HG03139 (cell line): ENCODE data around the gene FAM187B.

Source experiments
- ATAC-seq: cut with Tn5 transposase; IDR thresholded peaks from one replicate; pipeline ENCODE4 v1.9.1; 2021; ENCODE audit not compliant: unreplicated experiment

FAM187B gene

DNA sequence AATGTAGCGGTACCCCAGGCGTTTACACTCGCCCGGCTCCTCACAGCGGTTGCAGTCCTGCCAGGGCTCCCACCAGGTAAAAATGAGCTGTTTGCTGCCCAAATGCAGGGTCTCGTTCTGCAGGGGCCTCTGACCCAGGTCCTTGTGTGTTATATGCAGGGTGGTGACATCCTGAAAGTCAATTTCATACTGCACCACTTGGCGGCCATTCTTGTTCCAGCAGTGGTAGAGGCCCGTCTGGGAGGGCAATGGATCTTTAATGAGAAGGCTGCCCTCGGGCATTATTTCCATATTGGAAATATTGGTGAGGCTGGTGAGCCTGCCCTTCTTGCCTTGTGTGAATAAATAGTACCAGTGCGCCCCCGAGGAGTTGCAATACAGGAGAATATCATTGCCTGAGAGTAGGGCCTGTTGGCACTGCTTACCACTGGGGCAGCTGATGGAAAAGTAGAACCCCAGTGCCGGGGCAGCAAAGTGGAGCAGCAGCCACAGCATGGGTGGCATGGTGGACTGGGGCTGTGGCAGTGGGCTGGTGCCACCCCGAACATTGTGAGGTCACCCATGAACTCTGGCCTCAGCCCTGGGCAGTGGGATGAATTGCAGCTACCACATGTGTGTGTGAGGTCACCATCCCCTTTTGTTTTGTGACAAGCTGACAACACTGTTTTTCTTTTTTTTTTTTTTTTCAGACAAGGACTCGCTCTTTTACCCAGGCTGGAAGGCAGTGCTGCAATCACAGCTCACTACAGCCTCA, at the start of gene FAM187B:
TSS of gene FAM187B (minus strand) at position 563 of the 754 bp plus-strand sequence. CDS start at position 504, 59 bp downstream.
- no peak for ATAC-seq

DNA sequence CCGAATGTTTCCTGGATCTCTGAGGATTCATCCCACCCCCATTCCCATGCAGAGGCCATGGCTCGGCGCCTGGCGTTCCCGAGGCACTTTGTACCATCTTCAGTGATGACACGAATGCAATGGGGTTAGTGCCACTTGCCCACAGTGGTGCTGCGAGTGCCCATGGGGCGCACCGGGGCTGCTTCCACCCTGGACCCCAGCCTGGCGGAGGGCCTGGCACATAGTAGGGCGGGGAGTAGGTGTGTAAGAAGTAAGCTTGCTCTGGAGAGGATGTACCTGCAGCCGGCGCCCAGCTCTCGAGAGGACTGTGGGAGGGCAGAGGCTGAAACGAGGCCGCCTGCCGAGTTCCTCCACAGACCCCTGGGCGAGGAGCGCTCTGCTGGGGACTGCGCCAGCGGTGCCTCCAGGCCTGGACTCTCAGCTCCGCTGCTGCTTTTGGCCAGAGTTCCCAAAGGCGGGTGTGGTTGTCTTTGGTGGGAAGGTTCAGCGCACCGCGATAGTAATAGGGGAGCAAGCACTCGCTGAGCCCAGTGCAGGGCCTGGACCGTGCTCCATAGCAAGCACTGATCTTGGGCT, 48.3 kb upstream of the FAM187B start:
- ATAC-seq: no peak

- no peak for ATAC-seq
Measured at GRCh38 chr19:35274323-35274722, 45.8 kb upstream of the FAM187B start.

GRCh38 chr19:35273686-35274259, 45.2 kb upstream of the FAM187B start:
- ATAC-seq: no peak

DNA sequence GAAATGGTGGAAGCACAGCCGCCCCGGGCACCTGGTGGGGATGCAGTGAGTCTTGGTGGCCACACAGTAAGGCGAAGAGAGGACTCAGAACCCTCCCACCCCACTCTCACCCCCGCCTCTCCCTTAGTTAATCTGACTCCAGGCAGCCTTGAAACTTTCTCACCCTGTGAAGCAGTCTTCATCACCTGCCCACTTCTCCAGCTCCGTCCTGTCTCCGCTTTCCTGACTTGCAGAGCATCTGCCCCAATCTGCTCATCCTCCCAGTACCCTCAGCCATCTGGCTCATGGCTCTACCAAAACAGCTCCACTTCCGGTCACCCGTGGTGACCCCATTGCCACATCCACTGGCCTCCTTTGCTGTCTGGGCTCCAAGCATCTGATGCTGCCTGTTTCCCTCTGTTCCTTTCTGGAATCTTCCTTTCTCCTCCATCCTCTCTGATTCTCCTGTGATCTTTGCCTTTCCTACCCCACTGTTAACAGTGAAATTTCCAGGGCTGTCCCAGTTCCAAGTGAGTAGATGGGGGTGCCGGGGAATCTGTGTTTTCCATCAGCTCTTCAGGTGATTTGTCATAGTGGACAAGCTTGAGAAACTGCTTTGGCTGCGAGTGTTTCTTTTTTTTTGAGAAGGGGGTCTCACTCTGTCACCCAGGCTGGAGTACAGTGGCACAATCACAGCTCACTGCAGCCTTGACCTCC, 44.6 kb upstream of the FAM187B start:
- ATAC-seq: no peak

DNA sequence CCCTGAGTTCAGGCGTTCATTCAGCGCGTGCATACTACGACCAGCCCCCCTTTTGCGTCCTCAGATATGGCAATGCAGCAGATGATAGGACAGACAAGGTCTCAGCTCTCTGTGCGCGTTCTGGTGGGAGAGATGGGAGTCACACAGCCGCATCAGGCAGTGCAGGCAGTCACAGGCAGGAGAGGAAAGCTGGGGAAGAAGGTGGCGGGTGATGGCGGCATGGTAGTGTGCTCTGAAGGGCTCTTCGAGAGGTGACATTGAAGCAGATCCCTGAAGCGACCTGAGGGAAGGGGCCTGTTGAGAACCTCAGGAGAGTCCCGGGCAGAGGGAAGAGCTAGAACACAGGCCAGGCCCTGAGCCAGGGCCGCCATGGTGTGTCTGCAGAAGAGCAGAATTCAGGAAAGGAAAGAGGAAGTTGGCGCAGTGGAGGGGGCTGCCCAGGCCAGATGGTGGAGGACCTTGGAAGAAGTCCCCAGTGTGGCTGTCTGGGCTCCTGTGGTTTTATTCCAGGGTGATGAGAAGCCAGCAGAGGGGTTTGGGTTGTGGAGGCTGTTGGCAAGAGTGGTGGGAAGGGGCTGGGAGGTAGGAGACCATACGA, 43.7 kb upstream of the FAM187B start:
- no peak for ATAC-seq

- ATAC-seq: no peak
Measured at GRCh38 chr19:35271546-35271945, 43.0 kb upstream of the FAM187B start.

DNA sequence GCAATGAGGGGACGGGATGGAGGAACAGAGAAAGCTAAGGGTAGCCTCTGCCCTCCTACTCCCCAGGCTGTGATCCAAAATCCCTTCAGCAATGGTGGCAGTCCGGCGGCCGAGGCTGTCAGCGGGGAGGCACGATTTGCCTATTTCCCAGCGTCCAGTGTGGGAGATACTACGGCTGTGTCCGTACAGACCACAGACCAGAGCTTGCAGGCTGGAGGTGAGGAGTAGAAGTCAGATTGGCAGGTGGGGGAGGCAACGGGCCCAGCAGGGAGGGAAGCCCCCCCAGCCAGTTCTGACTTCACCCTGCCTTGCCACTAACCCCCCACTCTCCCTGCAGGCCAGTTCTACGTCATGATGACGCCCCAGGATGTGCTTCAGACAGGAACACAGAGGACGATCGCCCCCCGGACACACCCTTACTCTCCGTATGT, 41.9 kb upstream of the FAM187B start:
- no peak for ATAC-seq

DNA sequence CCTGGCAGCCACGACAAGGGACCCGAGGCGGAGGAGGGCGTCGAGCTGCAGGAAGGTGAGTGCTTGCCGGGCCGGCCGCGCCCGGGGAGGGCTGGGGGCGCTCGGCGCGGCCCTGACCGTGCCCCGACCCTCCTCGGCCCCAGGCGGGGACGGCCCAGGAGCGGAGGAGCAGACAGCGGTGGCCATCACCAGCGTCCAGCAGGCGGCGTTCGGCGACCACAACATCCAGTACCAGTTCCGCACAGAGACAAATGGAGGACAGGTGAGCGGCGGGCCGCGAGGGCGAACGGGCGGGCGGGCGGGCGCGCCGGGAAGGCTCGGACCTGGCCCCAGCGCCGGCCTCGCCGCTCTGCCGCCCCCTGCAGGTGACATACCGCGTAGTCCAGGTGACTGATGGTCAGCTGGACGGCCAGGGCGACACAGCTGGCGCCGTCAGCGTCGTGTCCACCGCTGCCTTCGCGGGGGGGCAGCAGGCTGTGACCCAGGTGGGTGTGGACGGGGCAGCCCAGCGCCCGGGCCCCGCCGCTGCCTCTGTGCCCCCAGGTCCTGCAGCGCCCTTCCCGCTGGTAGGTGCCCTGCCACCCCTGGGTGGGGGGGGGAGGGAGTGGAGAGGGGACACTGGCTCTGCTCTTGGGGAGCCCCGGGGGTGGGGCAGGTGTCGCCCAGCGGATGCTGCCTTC, 41.0 kb upstream of the FAM187B start:
- peak; percentile 54 for ATAC-seq

DNA sequence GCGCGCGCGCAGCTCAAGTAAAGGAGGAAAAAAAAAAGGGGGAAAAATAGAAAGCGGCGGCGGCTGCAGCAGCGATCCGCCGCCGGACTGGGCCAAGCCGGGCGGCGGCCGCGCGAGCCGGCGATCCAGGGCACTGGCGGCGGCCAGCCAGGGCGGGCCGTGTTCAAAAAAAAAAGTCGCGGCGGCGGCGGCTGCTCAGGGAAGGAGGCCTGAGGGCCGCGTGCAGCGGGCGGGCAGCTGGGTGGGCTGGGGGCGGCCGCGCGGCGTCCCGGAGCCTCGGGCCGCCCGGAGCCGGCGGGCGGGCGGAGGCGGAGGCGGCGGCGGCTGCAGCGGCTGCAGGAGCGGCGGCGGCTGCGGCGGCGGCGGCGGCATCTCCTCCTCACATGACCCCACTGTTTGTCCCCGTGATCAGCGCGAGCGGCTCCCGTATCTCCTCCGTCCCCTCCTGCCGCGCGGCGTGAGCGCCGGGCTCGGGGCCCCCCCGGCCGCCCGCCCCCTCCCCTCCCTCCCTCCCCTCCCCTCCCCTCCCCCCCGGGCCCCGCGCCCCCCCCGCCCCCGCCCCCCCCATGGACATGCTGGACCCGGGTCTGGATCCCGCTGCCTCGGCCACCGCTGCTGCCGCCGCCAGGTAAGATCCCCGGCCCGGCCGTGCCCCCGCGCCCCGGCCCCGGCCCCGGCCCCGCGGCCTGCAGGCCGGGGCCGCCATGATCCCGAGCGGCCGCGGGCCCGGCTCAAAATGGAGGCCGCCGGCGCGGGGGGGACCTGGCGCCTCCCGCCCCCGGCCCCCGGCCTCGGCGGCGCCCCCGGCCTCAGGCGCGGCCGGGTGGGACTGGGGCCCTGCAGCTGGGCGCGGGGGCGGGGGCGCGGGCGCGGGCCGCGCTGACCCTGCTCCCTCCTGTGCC, 40.2 kb upstream of the FAM187B start, which contains the start of gene USF2:
TSS of gene USF2 (plus strand) at position 427 of the 902 bp plus-strand sequence. CDS start at position 567, 140 bp downstream.
- ATAC-seq: peak; percentile 19

DNA sequence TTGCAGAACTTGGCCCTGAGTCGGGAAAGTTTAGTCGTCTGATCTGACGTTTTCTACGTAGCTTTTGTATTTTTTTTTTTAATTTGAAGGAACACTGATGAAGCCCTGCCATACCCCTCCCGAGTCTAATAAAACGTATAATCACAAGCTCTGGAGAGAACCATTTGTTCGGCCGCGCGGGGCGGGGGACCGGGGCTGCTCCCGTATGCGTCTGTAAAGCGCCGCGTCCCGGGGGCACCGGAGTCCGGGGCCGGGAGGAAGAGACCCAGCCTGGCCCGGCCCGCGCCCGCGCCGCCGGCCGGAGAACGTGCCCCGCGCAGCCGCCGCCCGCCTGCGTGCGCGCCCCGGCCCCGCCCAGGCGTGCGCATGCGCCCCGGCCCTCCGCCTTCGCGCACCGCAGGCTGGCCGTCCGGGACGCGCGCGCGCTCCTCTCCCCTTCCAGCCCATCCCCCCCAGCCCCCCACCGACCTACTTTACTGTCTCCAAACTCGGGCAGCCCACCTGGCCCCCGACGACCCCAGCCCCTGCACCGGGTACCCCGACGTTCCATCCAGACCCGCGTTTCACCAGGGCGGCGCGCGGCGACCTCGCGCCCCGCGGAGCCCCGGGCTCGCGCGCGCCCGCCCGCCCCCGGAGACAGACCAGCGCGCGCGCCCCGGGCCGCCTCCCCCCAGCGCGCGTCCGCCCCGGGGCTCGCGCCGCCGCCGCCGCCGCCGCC, 39.4 kb upstream of the FAM187B start:
- ATAC-seq: peak; percentile 39

DNA sequence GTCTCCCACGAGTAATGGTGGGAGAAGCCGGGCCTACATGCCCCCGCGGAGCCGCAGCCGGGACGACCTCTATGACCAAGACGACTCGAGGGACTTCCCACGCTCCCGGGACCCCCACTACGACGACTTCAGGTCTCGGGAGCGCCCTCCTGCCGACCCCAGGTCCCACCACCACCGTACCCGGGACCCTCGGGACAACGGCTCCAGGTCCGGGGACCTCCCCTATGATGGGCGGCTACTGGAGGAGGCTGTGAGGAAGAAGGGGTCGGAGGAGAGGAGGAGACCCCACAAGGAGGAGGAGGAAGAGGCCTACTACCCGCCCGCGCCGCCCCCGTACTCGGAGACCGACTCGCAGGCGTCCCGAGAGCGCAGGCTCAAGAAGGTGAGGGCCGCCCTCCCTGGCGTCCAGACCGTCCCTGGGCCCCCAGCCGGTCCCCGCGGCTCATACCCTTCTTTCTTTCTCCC, 38.8 kb upstream of the FAM187B start:
- no peak for ATAC-seq

- ATAC-seq: no peak
Measured at GRCh38 chr19:35266520-35267352, 38.2 kb upstream of the FAM187B start.

GRCh38 chr19:35265900-35266519, 37.5 kb upstream of the FAM187B start:
- ATAC-seq: no peak

DNA sequence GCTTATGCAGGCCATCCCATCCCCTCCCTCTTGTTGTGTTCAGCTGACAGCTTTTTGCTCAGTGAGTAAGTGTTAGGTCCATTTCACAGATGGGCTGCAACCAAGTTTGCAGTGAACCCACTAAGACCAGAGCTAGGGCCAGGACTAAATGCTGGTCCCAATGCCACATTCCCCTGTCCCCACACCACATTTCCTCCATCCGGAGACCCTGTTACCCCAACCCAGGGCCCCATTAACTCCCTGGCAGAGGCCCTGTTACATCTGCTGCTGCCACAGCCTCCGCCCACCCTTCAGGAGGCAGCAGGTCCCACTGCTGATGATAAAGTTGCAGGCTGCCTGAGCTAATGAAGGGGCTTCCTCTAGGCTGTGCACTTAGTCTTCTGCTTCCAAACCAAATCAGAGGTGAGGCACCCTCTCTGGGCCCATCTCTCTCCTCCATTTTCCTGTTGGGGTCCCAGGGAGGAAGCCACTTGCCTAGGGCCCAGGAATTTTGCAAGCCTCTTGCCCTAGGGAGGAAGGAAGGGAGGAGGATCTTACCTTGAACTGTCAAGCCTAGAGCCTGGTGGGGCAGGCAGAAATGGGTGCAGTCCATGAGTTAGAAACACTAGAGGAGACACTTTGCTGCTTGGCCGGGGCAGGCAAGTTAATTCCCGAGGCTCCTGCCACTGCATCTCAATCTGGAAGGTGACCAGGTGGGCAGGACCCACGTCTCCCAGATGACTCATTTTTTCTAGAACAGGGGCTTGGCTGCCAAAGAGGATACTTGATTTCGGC, 36.8 kb upstream of the FAM187B start:
- ATAC-seq: no peak

GRCh38 chr19:35264268-35265125, 36.0 kb upstream of the FAM187B start:
- ATAC-seq: no peak
